T-helper 2 cell treated with Interferon-gamma antibody and Interleukin-4, amounts not matched to agents 100 ng/mL and 5 ng/mL, for 36 hours (primary cell): ENCODE data around the gene TMEM252. TPM values are rescaled to one million over a fixed set of nuclear protein-coding genes. Genes with fewer than 3 reads are reported as not detected.

ENCODE experiments used
- intact Hi-C: fragments of 100-400 bp; cut with micrococcal nuclease; formaldehyde crosslinking; loops from one replicate; pipeline ENCODE4 v1.15.1; 2023
- total RNA-seq: library from RNA; stranded (reverse); gene quantifications from 2 replicates; pipeline ENCODE4 v1.2.3, GENCODE V29; 2022

The TMEM252 gene
- total RNA-seq, 1 donor from 2014 or later, result not detected

DNA sequence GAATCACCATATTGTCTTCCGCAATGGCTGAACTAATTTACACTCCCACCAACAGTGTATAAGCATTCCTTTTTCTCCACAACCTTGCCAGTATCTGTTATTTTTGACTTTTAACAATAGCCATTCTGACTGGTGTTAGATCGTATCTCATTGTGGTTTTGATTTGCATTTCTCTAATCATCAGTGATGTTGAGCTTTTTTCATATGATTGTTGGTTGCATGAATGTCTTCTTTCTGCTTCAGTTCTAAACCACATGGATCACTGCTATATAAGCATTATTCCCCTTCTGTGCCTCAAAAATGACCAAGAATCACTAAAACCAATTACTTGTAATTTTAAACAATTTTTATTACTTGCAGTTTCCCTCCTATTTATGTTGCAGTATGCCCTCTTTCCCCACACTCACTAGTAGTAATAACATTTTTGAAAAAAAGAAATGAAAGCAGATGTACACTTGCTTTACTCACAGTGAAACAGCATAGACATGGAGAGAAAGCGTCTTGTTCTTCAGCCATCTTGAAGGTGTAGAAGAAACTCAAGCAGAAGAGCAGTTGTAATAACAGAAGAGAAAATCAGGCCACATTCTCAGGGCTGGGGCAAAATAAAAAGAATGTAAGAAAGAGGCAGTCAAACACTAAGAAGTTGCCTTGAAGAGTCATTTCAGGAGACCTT lies 4.5 kb upstream of the TMEM252 start:
- intact Hi-C loops, result no loop called here

- intact Hi-C loops, result no loop called here
Observed at GRCh38 chr9:68541568-68541967, 885 bp upstream of the TMEM252 start.

DNA sequence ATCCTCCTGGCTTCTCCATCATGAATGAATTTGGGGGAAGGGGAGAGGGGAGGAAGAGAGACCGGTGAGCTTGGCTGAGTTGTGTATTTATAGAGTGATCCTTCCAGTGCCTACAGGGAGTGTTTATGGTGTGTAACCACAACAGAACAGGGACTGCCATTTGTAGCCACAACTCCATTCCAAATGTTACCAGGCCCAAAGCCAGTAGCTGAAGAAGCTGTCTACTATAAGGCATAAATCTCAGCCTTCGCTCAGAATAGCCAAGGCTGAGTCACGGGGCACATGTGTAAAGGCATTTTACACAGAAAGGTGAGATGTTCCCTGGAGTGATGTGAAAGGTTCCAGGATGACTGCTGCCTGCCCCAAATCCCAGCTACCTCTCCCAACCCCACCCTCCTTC lies 2.5 kb downstream of the TMEM252 start:
- intact Hi-C loops, result no loop called here

- intact Hi-C loops, result no loop called here
Observed at GRCh38 chr9:68537616-68537880, 3.1 kb downstream of the TMEM252 start.

GRCh38 chr9:68536876-68537615 lies 3.6 kb downstream of the TMEM252 start:
- intact Hi-C loops, result no loop called here

DNA sequence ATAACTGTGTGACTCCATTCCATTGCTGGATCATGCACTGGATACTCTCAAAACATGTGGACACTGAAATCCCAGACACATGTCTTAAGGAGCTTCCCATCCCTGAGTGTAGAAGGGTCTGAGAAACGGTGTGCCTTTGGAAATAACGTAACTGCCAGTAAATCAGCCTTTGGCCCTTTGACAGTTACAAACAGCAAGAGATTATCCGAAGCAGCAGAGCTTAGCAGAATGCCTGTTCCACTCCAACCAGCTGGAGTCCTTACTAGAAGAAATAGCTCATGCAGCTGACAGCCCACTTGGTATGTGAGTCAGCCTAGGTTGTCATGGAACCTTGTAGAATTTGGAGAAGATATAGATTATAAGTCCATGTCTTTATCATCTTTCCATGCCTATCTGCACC lies 7.0 kb downstream of the TMEM252 start:
- intact Hi-C loops, result no loop called here

- intact Hi-C loops, result no loop called here
Observed at GRCh38 chr9:68532131-68532530, 8.6 kb downstream of the TMEM252 start.

DNA sequence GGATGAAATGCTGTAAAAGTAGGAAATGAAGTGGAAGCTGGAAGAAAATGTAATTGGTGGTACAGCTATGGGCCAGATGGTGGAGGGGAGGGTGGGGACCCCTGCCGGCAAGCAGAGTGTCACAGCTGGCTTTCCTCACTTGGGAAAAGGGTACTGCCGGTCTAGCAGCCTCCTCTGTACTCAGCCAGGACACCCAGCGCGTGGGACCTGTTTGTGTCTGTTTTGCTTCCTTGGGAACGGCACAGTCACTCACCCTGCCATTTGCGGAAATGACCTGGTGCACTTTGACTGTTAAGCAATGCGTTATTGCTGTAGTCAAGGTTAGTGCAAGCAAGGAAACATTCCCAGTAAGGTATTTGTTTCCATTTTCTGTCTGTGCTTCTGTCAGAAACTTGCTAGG lies 10.1 kb downstream of the TMEM252 start:
- intact Hi-C loops, result no loop called here

GRCh38 chr9:68523367-68523936 lies 17.2 kb downstream of the TMEM252 start:
- intact Hi-C loops, result no loop called here

DNA sequence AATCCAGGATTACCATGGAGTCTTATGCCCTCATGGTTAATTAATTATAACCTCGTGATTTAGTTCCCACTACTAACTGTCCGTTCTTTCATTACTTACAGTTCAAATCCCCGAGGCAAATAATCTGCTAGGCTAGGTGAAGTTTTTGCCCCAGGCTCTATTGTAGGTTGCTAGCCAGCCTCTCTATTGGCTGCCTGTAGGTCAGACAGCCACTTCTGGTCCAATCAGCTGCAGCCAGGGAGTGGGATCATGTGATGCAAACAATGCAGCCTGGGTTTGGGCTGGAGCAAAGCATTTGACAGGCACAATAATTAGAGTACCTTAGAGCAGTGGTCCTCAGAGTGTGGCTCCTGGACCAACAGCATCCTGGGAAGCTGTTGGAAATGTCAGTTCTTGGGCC lies 17.7 kb downstream of the TMEM252 start:
- intact Hi-C loops, result no loop called here

DNA sequence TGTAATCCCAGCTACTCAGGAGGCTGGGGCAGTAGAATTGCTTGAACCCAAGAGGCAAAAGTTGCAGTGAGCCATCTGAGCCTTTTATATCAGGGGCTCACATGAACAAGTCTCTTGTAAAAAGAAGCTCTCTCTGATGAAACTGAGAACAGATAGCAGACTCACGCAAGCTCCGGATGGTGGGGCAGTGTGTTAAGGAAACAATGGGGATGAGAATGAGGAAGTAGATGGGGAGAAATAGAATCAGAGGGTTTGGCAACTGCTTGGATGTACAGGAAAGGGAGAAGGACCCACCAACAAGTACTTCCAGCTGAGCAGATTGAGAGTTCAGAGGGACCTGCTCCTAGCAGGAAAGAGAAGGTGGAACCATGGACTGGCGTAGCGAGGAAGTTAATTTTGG lies 18.6 kb downstream of the TMEM252 start:
- intact Hi-C loops, result no loop called here

- intact Hi-C loops, result no loop called here
Observed at GRCh38 chr9:68515326-68516017, 25.2 kb downstream of the TMEM252 start.

GRCh38 chr9:68513981-68514380 lies 26.7 kb downstream of the TMEM252 start:
- intact Hi-C loops, result no loop called here

DNA sequence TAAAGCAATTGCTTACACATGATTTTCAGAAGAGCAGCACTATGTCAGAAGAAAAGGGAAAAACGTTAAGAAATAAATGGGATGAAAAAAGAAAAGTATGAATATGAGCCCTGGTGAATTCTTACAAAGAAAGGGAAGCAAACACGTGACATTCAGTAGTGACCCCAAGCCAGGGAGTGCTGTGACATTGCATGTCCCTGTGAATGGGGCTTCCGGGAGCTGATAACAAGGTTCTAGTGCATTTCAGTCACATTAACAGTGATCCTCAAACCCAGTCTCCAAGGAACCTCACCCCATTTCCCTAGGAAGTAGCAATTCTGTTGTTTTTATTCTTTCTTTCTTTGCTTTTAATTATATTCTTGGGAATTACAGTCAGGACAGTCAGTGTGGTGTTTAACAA lies 27.3 kb downstream of the TMEM252 start:
- intact Hi-C loops, result no loop called here

DNA sequence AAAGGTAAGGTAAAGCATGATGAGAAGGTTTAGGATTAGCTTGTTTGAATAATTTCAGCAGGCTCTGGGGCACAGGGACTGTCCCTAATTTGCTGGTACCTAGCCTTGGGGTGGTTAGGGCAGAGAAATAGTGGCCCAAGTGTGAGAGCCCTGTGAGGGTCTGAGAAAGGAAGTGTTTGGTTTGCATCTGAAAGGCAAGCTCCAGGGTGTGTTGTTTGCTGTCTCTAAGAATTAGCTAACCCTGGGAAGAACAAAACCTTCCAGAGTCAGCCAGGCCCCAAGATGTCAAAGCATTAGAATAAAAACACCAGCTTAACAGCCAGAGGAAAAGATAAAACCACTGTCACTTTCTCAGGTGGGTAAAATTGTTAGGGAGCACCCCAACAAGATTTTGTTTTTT lies 31.0 kb downstream of the TMEM252 start:
- intact Hi-C loops, result no loop called here

- intact Hi-C loops, result no loop called here
Observed at GRCh38 chr9:68508547-68508946, 32.1 kb downstream of the TMEM252 start.

DNA sequence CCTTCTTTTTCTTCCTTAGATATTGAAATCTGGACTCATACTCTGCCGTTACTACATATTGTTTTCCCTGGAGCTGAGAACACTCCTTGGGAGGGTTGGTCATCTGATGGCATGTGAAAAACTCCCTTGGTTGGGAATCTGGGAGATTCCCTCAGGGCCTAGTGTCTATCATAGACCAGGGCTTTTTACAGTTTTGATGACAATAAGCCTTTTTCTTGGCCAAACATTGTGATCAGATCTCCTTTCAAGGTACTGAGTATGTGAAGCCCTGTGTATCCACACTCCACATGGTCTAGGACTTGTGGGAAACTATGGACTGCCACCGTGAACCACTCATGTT lies 32.9 kb downstream of the TMEM252 start:
- intact Hi-C loops, result no loop called here

DNA sequence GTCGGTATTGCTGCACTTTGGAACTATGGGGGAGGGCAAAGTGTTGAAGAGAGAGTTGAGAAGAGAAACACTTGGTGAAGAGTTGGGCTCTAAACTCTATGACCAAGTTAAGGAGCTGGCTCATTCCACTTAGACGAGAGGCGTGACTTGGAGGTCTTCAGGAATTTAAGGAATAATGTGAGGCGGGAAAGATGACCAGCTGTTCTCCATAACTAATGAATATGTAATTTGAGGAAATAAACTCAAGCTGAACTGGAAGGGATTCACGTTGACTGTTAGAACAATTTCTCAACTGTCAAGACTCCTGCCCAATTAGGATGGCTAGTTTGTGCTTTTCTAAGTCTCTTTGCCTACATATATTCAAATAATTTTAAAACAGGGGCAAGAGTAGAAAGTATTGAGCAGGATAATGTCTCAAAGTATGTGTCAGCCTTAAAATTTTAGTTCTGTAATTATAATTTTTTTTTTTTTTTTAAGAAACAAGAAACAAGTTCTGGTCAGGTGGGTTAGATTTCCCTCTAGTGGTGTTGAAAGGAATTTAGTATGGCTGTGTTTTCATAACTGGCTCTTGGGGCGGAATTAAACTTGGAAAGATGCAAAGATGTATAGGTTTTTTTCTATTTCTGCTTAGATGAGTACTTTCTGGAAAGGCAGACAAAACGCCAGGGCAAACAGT lies 33.4 kb downstream of the TMEM252 start:
- intact Hi-C loops, result no loop called here

- intact Hi-C loops, result no loop called here
Observed at GRCh38 chr9:68506551-68506950, 34.1 kb downstream of the TMEM252 start.

GRCh38 chr9:68505681-68506409 lies 34.8 kb downstream of the TMEM252 start:
- intact Hi-C loops, result no loop called here

GRCh38 chr9:68502279-68502678 lies 38.4 kb downstream of the TMEM252 start:
- intact Hi-C loops, result no loop called here
